ENCODE measurements around the gene MRPS5.
"Not testable (repeated sequence)": the region's sequence is repeated elsewhere in the genome, so short reads cannot be mapped to it uniquely, and the experiment has no call there.

MRPS5 gene

GRCh38 chr2:95047629-95048510, 73.7 kb downstream of the MRPS5 start:
- DNase-seq (ENCODE audit: low read depth, low spot score), result no peak

- DNase-seq (ENCODE audit: low read depth, low spot score), result no peak
These were observed 75.1 kb downstream of the MRPS5 start for GRCh38 chr2:95046371-95047112.

- no peak for DNase-seq (ENCODE audit: low read depth, low spot score)
These were observed 77.0 kb downstream of the MRPS5 start for GRCh38 chr2:95044601-95045000.

GRCh38 chr2:95043300-95044093, 78.1 kb downstream of the MRPS5 start:
- DNase-seq (ENCODE audit: low read depth, low spot score), result no peak

GRCh38 chr2:95042472-95043271, 78.9 kb downstream of the MRPS5 start:
- no peak for DNase-seq (ENCODE audit: low read depth, low spot score)

GRCh38 chr2:95041824-95042442, 79.7 kb downstream of the MRPS5 start:
- no peak for DNase-seq (ENCODE audit: low read depth, low spot score)

- no peak for DNase-seq (ENCODE audit: low read depth, low spot score)
These were observed 80.4 kb downstream of the MRPS5 start for GRCh38 chr2:95041060-95041823.

GRCh38 chr2:95040426-95040825, 81.2 kb downstream of the MRPS5 start:
- DNase-seq (ENCODE audit: low read depth, low spot score), result no peak

GRCh38 chr2:95039978-95040377, 81.6 kb downstream of the MRPS5 start:
- DNase-seq (ENCODE audit: low read depth, low spot score), result no peak

- DNase-seq (ENCODE audit: low read depth, low spot score), result no peak
These were observed 82.2 kb downstream of the MRPS5 start for GRCh38 chr2:95039363-95039762.

GRCh38 chr2:95038635-95039298, 82.8 kb downstream of the MRPS5 start:
- DNase-seq (ENCODE audit: low read depth, low spot score), result no peak

- not testable (repeated sequence) for DNase-seq (ENCODE audit: low read depth, low spot score)
These were observed 83.6 kb downstream of the MRPS5 start for GRCh38 chr2:95037841-95038585.

GRCh38 chr2:95037384-95037839, 84.2 kb downstream of the MRPS5 start:
- no peak for DNase-seq (ENCODE audit: low read depth, low spot score)

- DNase-seq (ENCODE audit: low read depth, low spot score), result no peak
These were observed 84.8 kb downstream of the MRPS5 start for GRCh38 chr2:95036596-95037383.
